Upper lobe of right lung (tissue), 1 donor: ENCODE measurements around the gene MGA. TPM values are rescaled to one million over a fixed set of nuclear protein-coding genes. Genes with fewer than 3 reads are reported as not detected.

Experiments
- ATAC-seq: fragments of 200-7000 bp; cut with Tn5 transposase; one replicate; pipeline ENCODE4 v1.9.1; 2020; ENCODE audit warnings: mild to moderate bottlenecking, moderate library complexity
- DNase-seq: peaks from one replicate; pipeline ENCODE4 v3.0.0-alpha.2; 2020
- H3K27ac ChIP-seq: fragments of 200-600 bp; one replicate; pipeline ENCODE4 v1.8.0; 2022
- H3K27me3 ChIP-seq: fragments of 200-600 bp; one replicate; pipeline ENCODE4 v1.8.0; 2022; ENCODE audit warnings: mild to moderate bottlenecking
- H3K36me3 ChIP-seq: fragments of 200-600 bp; one replicate; pipeline ENCODE4 v1.8.0; 2022
- H3K4me1 ChIP-seq: fragments of 200-600 bp; one replicate; pipeline ENCODE4 v1.8.0; 2022
- H3K4me3 ChIP-seq: fragments of 200-600 bp; one replicate; pipeline ENCODE4 v1.8.0; 2022; ENCODE audit warnings: mild to moderate bottlenecking
- H3K9me3 ChIP-seq: fragments of 200-600 bp; one replicate; pipeline ENCODE4 v1.8.0; 2022
- intact Hi-C: fragments of 100-400 bp; cut with DNase I; formaldehyde crosslinking; loops from one replicate; pipeline ENCODE4 v1.11.0; 2022
- total RNA-seq: library from RNA; stranded (reverse); fragmentation: NEBNext Ultra II Directional; extraction: Animal tissue kit (Norgen Biotek cat#: 25700); gene quantifications from one replicate; pipeline ENCODE4 v1.2.1, GENCODE V29; 2021
- TF ChIP-seq, protein P1 (sequence below): fragments of 200-600 bp; IDR thresholded peaks from one replicate; pipeline ENCODE4 v1.8.0; 2022; ENCODE audit warnings: antibody characterized with exemption
- donor health status: DM: no; HTN: yes; CAD: no; lungs with severe emphysema.

Gene MGA
- total RNA-seq, 1 donor from 2014 or later = 39.2 TPM

- H3K9me3 ChIP-seq = no peaks in the 10 kb centered on the region
- ATAC-seq (no peak), DNase-seq (no peak)
- no peak overlapping the region for H3K27ac ChIP-seq
- H3K27me3 ChIP-seq = no peaks in the 10 kb centered on the region
- H3K36me3 ChIP-seq = peaks cover 13% of the 10 kb centered on the region
- TF ChIP-seq, protein P1, sequence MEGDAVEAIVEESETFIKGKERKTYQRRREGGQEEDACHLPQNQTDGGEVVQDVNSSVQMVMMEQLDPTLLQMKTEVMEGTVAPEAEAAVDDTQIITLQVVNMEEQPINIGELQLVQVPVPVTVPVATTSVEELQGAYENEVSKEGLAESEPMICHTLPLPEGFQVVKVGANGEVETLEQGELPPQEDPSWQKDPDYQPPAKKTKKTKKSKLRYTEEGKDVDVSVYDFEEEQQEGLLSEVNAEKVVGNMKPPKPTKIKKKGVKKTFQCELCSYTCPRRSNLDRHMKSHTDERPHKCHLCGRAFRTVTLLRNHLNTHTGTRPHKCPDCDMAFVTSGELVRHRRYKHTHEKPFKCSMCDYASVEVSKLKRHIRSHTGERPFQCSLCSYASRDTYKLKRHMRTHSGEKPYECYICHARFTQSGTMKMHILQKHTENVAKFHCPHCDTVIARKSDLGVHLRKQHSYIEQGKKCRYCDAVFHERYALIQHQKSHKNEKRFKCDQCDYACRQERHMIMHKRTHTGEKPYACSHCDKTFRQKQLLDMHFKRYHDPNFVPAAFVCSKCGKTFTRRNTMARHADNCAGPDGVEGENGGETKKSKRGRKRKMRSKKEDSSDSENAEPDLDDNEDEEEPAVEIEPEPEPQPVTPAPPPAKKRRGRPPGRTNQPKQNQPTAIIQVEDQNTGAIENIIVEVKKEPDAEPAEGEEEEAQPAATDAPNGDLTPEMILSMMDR = no peak
- intact Hi-C loops = no loop called here
- H3K4me1 ChIP-seq = peaks cover 3% of the 10 kb centered on the region
- no peak overlapping the region for H3K4me3 ChIP-seq
These were observed 141.7 kb downstream of the MGA start for GRCh38 chr15:41801850-41802455.

GRCh38 chr15:41804361-41804760, 144.2 kb downstream of the MGA start:
- H3K27ac ChIP-seq = no peak overlapping the region
- DNase-seq = no peak
- ATAC-seq = no peak
- H3K36me3 ChIP-seq = peaks cover 17% of the 10 kb centered on the region
- TF ChIP-seq, protein P1 = no peak
- H3K4me1 ChIP-seq = no peaks in the 10 kb centered on the region
- H3K9me3 ChIP-seq = no peaks in the 10 kb centered on the region
- intact Hi-C loops = no loop called here
- H3K27me3 ChIP-seq = no peaks in the 10 kb centered on the region
- no peak overlapping the region for H3K4me3 ChIP-seq

DNA sequence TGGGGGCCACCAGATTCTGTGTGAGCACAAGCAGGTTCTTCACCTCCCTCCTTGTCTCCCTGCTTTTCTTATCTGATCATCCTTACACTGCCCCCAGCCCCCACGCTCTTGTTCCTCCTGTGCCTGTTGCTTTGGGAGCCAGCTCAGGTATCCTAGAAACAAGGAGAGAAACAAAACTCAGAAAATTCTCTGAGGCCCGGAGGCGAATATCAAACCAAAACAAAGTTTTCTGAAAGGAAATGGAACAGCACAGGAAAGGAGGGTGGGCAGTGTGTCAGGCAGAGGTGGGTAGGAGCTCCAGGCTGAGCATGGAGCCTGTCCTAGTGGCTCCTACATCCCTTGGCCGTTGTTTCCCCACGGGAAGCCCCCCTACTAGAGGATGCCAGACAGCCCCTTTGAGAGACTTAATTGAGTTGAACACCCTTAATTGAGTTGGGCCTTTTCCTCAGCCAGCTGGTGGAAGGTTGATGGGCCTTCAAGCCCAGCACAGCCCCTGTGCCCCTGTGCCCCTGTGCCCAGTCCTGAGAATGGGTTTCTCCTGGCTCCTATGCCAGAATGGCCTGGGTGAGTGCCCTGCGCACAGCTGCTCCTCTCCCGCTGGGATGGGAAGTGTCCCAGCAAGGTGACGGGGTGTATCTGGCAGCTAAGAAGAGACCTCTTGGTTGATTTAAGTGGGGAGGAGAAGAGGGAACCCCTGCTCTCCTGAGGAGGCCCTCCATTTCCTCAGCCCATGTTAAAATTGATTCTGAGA, 144.9 kb downstream of the MGA start:
- Histone ChIP-seq H3K27ac (no peak overlapping the region), H3K9me3 (no peaks in the 10 kb centered on the region), H3K4me3 (no peak overlapping the region), H3K4me1 (no peaks in the 10 kb centered on the region), H3K27me3 (no peaks in the 10 kb centered on the region), H3K36me3 (peaks cover 13% of the 10 kb centered on the region)
- intact Hi-C loops = no loop called here
- DNase-seq (no peak), ATAC-seq (no peak)
- TF ChIP-seq, protein P1 = no peak

- Histone ChIP-seq H3K9me3 (no peaks in the 10 kb centered on the region), H3K27me3 (no peaks in the 10 kb centered on the region), H3K27ac (no peak overlapping the region), H3K4me1 (no peaks in the 10 kb centered on the region), H3K4me3 (no peak overlapping the region), H3K36me3 (peaks cover 6% of the 10 kb centered on the region)
- TF ChIP-seq, protein P1 = no peak
- intact Hi-C loops = no loop called here
- ATAC-seq (no peak), DNase-seq (no peak)
These were observed 145.5 kb downstream of the MGA start for GRCh38 chr15:41805711-41806110.

DNA sequence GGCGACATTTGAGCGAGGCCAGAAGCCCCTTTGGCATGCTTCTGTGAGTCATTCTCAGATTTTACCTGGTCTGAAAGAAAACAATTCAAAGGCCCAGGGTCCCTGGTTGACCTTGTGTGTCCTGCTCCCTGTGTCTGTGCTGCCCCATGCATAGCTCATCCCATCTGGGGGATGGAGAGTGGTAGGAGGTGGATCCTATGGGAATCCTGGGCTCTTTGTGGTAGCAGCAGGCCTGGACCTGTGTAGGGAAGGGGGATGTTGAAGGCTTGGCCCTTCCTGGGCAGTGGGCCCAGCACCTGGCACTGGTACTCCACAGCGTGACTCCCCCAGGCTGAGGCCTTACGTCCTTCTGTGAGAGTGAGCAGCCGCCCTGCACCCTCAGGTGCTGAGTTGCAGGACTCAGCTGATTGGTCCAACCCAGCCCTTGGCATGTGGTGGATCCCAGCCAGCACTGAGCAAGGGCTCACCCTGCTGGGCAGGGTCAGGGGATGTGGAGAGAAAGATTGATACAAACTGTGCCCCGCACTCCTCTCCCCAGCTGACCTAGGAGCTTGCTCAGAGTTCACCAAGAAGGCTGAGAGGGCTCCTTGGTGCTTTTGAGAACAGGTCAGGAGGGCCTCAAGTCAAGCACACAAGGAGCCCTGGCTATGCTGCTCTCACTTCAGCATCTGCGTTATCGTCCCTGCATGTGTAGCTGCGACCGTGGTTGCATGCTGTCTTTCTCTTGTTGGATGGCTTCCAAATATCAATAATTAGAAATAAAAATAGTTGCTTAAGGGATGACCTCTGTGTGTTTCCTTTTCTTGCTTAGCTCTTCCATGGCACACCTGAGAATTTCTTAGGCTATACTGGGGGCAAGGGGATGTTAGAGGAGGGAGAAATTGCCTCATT, 146.3 kb downstream of the MGA start:
- intact Hi-C loops = no loop called here
- DNase-seq (no peak), ATAC-seq (peak; percentile 69)
- H3K27me3 ChIP-seq = no peaks in the 10 kb centered on the region
- H3K36me3 ChIP-seq = peaks cover 4% of the 10 kb centered on the region
- H3K4me1 ChIP-seq = no peaks in the 10 kb centered on the region
- no peak overlapping the region for H3K27ac ChIP-seq
- H3K9me3 ChIP-seq = no peaks in the 10 kb centered on the region
- no peak overlapping the region for H3K4me3 ChIP-seq
- TF ChIP-seq, protein P1 = no peak
